Panc1 (cell line): ENCODE results near the gene C9orf153. TPM values are rescaled to one million over a fixed set of nuclear protein-coding genes. Genes with fewer than 3 reads are reported as not detected.

Experiments used
- ATAC-seq: fragments of 200-7000 bp; cut with Tn5 transposase; 2 replicates; pipeline ENCODE4 v1.9.1; 2020; ENCODE audit warnings: mild to moderate bottlenecking, moderate library complexity
- Bru-seq: library from RNA; stranded (reverse); fragments of 400-500 nt; gene quantifications from one replicate; lab custom pipeline; 2021; lab: Mats Ljungman, UMichigan
- BruChase-seq, 2 experiments: library from RNA; stranded (reverse); fragments of 400-500 nt; gene quantifications; one replicate each; lab custom pipeline; 2021; lab: Mats Ljungman, UMichigan
- BruUV-seq: library from RNA; stranded (reverse); fragments of 400-500 nt; replicated peaks from 2 replicates; lab custom pipeline; 2021; lab: Mats Ljungman, UMichigan
- CTCF ChIA-PET: fragments of 300-600 bp; sonication (Branson Sonifier 250); formaldehyde crosslinking; loops from one replicate; lab custom pipeline; 2022; ENCODE audit warnings: antibody characterized with exemption; lab: Charles Lee
- POLR2A ChIA-PET: fragments of 300-600 bp; sonication (Branson Sonifier 250); formaldehyde crosslinking; loops from one replicate; lab custom pipeline; 2022; ENCODE audit warnings: antibody characterized with exemption; lab: Charles Lee
- DNase-seq: peaks from one replicate; pipeline ENCODE4 v3.0.0-alpha.2; 2010; ENCODE audit warnings: low read depth, low spot score
- H3K27ac ChIP-seq: 2 replicates; pipeline ENCODE4 v1.5.1; 2011; ENCODE audit warnings: mild to moderate bottlenecking, low read length, inconsistent platforms
- H3K27me3 ChIP-seq: fragments of 200-500 bp; sonication (Bioruptor generic); 2 replicates; pipeline ENCODE4 v1.6.0; 2014; ENCODE audit warnings: low read length, inconsistent platforms; ENCODE audit not compliant: control insufficient read depth, insufficient read depth
- H3K36me3 ChIP-seq: fragments of 200-500 bp; sonication (Bioruptor generic); 2 replicates; pipeline ENCODE4 v1.5.1; 2014; ENCODE audit warnings: inconsistent platforms, mild to moderate bottlenecking, low read length, moderate library complexity; ENCODE audit not compliant: control insufficient read depth, insufficient read depth
- H3K4me1 ChIP-seq: 2 replicates; pipeline ENCODE4 v1.5.1; 2011; ENCODE audit warnings: inconsistent platforms, mild to moderate bottlenecking, low read length, moderate library complexity; ENCODE audit not compliant: control insufficient read depth, insufficient read depth
- H3K4me3 ChIP-seq, 2 experiments: 2 replicates each; pipeline ENCODE4 v1.5.1; 2011 to 2012; ENCODE audit warnings: low read depth in 2 of 2, low read length in 2 of 2, mild to moderate bottlenecking in 2 of 2, inconsistent platforms in 1 of 2, moderate library complexity in 1 of 2
- H3K9me3 ChIP-seq: fragments of 200-500 bp; sonication (Bioruptor generic); 2 replicates; pipeline ENCODE4 v1.5.1; 2014; ENCODE audit warnings: low read depth, mild to moderate bottlenecking, inconsistent platforms, low read length, moderate library complexity; ENCODE audit not compliant: control insufficient read depth, insufficient read depth
- CTCF ChIP-seq: fragments of 450-650 bp; IDR thresholded peaks from 2 replicates; pipeline ENCODE4 v1.5.1; 2017; ENCODE audit warnings: mild to moderate bottlenecking
- POLR2AphosphoS5 ChIP-seq: IDR thresholded peaks from 2 replicates; pipeline ENCODE4 v1.6.1; 2012; ENCODE audit warnings: mild to moderate bottlenecking, low read depth, low read length, moderate library complexity
- REST ChIP-seq, 2 experiments: IDR thresholded peaks; 2 replicates each; pipeline ENCODE4 v1.6.1; 2011 to 2012; ENCODE audit warnings: low read depth in 2 of 2, control low read depth in 1 of 2, low read length in 1 of 2, mild to moderate bottlenecking in 1 of 2, moderate library complexity in 1 of 2; ENCODE audit not compliant: insufficient read depth in 1 of 2
- SIN3A ChIP-seq: IDR thresholded peaks from 2 replicates; pipeline ENCODE4 v1.6.1; 2012; ENCODE audit warnings: low read depth, mild to moderate bottlenecking, low read length, moderate library complexity, borderline replicate concordance; ENCODE audit not compliant: insufficient read depth
- TCF7L2 ChIP-seq: IDR thresholded peaks from 2 replicates; pipeline ENCODE4 v1.6.1; 2011; ENCODE audit warnings: mild to moderate bottlenecking, low read depth, low read length, inconsistent platforms
- in situ Hi-C: cut with HindIII; loops from 2 replicates; pipeline ENCODE4 v1.10.0; 2016; ENCODE audit warnings: low sequenced_read_pairs, low pct_unique_long_range_greater_than_20kb
- intact Hi-C: fragments of 100-400 bp; cut with micrococcal nuclease; formaldehyde crosslinking; loops from one replicate; pipeline ENCODE4 v1.10.0; 2022; ENCODE audit not compliant: unreplicated experiment
- long read RNA-seq: library from polyadenylated mRNA; unstranded; transcript quantifications from one replicate; pipeline ENCODE4 v2.0.0, GENCODE V29; 2021; ENCODE audit not compliant: unreplicated experiment
- polyA plus RNA-seq: library from polyadenylated mRNA; unstranded; fragments of >200 nt; gene quantifications from one replicate; pipeline ENCODE4 v1.2.1, GENCODE V29; 2012; ENCODE audit warnings: missing spikeins; ENCODE audit not compliant: insufficient read length
- total RNA-seq: library from RNA; stranded (reverse); gene quantifications from one replicate; pipeline ENCODE4 v1.2.1, GENCODE V29; 2021; ENCODE audit not compliant: unreplicated experiment

Gene C9orf153
- total RNA-seq (not detected), Bru-seq, nascent RNA (percentile 33 among the genes with signal in this experiment), BruChase-seq, experiment 1, labeled RNA remaining after a 2-hour chase (percentile 40 among the genes with signal in this experiment), BruChase-seq, experiment 2, labeled RNA remaining after a 6-hour chase (percentile 34 among the genes with signal in this experiment)
- polyA plus RNA-seq, result not detected
- long read RNA-seq, result 0 reads

DNA sequence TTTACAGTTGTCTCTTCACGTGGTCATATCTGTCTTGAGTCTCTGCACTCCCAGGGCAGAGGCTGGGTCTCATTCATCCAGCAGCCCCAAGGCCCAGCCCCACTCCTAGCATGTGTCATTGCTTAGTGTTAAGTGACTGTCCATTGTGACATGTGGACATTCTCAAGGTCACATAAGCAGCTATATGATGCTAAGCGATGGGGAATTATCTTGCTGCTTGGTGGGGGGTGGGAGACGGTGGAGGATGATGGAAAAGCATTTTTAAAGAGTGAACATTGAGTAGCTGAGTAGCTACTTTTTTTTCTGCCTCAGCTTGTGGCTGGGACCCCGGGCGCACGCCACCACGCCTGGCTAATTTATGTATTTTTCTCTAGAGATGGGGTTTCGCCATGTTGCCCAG lies at the start of gene C9orf153:
Gene C9orf153, minus strand, starts transcription at position 101 of the 400 bp plus-strand sequence. CDS start 30,054 bp downstream, outside the sequence.
- CTCF ChIA-PET, result no interaction called here
- Histone ChIP-seq H3K27me3 (no peaks in the 10 kb centered on the region), H3K4me1 (no peaks in the 10 kb centered on the region), H3K9me3 (no peaks in the 10 kb centered on the region), H3K27ac (no peak within 1 kb of the TSS), H3K36me3 (no peaks in the 10 kb centered on the region), H3K4me3 (no peak within 1 kb of the TSS)
- intact Hi-C loops (no loop called here), in situ Hi-C loops (no loop called here)
- DNase-seq, result no peak
- no peak for ATAC-seq
- POLR2A ChIA-PET, result no interaction called here
- BruUV-seq, result no TSS peak
- TF ChIP-seq TCF7L2 (no peak), CTCF (no peak), REST (IDR thresholded peaks at IDR 0.05; ENCODE audit: insufficient read depth in 1 of 2, low read depth in 2 of 2, low read length in 1 of 2) (no peak), POLR2AphosphoS5 (no peak), SIN3A (no peak)

GRCh38 chr9:86308687-86309086 lies 49.2 kb upstream of the C9orf153 start:
- ATAC-seq, result no peak

More at GRCh38 chr9:86308687-86309086, 49.2 kb upstream of the C9orf153 start:
- Histone ChIP-seq H3K27ac (no peak overlapping the region), H3K27me3 (no peaks in the 10 kb centered on the region), H3K4me3 (no peak overlapping the region), H3K9me3 (no peaks in the 10 kb centered on the region), H3K4me1 (no peaks in the 10 kb centered on the region), H3K36me3 (peaks cover 8% of the 10 kb centered on the region)
- no peak for DNase-seq
- POLR2A ChIA-PET, result no interaction called here
- in situ Hi-C loops (no loop called here), intact Hi-C loops (no loop called here)
- TF ChIP-seq TCF7L2 (no peak), POLR2AphosphoS5 (no peak), REST (IDR thresholded peaks at IDR 0.05; ENCODE audit: insufficient read depth in 1 of 2, low read depth in 2 of 2, low read length in 1 of 2) (no peak), SIN3A (no peak), CTCF (no peak)
- CTCF ChIA-PET, result no interaction called here
- BruUV-seq, result no TSS peak
